ENCODE results near the gene ARMH3. TPM values are rescaled to one million over a fixed set of nuclear protein-coding genes. Genes with fewer than 3 reads are reported as not detected.

ARMH3 gene
- total RNA-seq, 1 donor from 2014 or later = 4.5 TPM

GRCh38 chr10:101817337-101818118 lies 238.4 kb downstream of the ARMH3 start:
- peaks cover 0 to 10% of the 10 kb centered on the region in 2 donors for H3K4me1 ChIP-seq
- TF ChIP-seq CTCF (IDR thresholded peaks at IDR 0.05) = no peak
- peaks cover 0 to 3% of the 10 kb centered on the region in 2 donors for H3K36me3 ChIP-seq
- H3K9me3 ChIP-seq = no peaks in the 10 kb centered on the region
- intact Hi-C loops (cut with DNase I) = loop anchor here (2.0 to 5.0 kb wide), 3 partner anchors 239 to 820 kb away; partner anchors contain the start of genes ARMH3, LDB1 and LZTS2
- peak overlapping the region; percentile 87 to 89 for H3K27ac ChIP-seq
- peak; percentile 82 to 94 for DNase-seq (ENCODE audit: low spot score in 2 of 2)
- H3K4me3 ChIP-seq = peak overlapping the region; percentile 83 to 88
- no peaks in the 10 kb centered on the region for H3K27me3 ChIP-seq

GRCh38 chr10:101816913-101817336 lies 239.0 kb downstream of the ARMH3 start:
- intact Hi-C loops (cut with DNase I) = loop anchor here (5.0 kb wide), 2 partner anchors 305 to 820 kb away; partner anchors contain the start of genes LDB1 and LZTS2
- Histone ChIP-seq H3K36me3 (peaks cover 0 to 9% of the 10 kb centered on the region in 2 donors), H3K9me3 (no peaks in the 10 kb centered on the region), H3K27ac (peak overlapping the region; percentile 87 to 89), H3K4me1 (peaks cover 0 to 15% of the 10 kb centered on the region in 2 donors), H3K4me3 (peak overlapping the region; percentile 83 to 88), H3K27me3 (no peaks in the 10 kb centered on the region)
- DNase-seq (ENCODE audit: low spot score in 2 of 2) = no peak
- TF ChIP-seq CTCF (IDR thresholded peaks at IDR 0.05) = no peak

- Histone ChIP-seq H3K4me3 (peak overlapping the region; percentile 83 to 88), H3K36me3 (peaks cover 0 to 12% of the 10 kb centered on the region in 2 donors), H3K27me3 (no peaks in the 10 kb centered on the region), H3K4me1 (peaks cover 0 to 20% of the 10 kb centered on the region in 2 donors), H3K27ac (no peak overlapping the region), H3K9me3 (no peaks in the 10 kb centered on the region)
- intact Hi-C loops (cut with DNase I) = loop anchor here (5.0 kb wide), 2 partner anchors 306 to 819 kb away; partner anchors contain the start of genes LDB1 and LZTS2
- no peak for DNase-seq (ENCODE audit: low spot score in 2 of 2)
- no peak for TF ChIP-seq CTCF (IDR thresholded peaks at IDR 0.05)
Measured at GRCh38 chr10:101816376-101816775, 239.6 kb downstream of the ARMH3 start.

- Histone ChIP-seq H3K27ac (no peak overlapping the region), H3K36me3 (peaks cover 5 to 30% of the 10 kb centered on the region in 2 donors), H3K27me3 (no peaks in the 10 kb centered on the region), H3K4me3 (peak overlapping the region; percentile 83 to 88), H3K4me1 (peaks cover 0 to 27% of the 10 kb centered on the region in 2 donors), H3K9me3 (no peaks in the 10 kb centered on the region)
- no peak for DNase-seq (ENCODE audit: low spot score in 2 of 2)
- intact Hi-C loops (cut with DNase I) = loop anchor here (5.0 kb wide), 2 partner anchors 308 to 817 kb away; partner anchors contain the start of genes LDB1 and LZTS2
- TF ChIP-seq CTCF (IDR thresholded peaks at IDR 0.05) = no peak
Measured at GRCh38 chr10:101814466-101815071, 241.4 kb downstream of the ARMH3 start.

- no peak for DNase-seq (ENCODE audit: low spot score in 2 of 2)
- Histone ChIP-seq H3K4me1 (peaks cover 0 to 25% of the 10 kb centered on the region in 2 donors), H3K27ac (no peak overlapping the region), H3K27me3 (no peaks in the 10 kb centered on the region), H3K9me3 (no peaks in the 10 kb centered on the region), H3K36me3 (peaks cover 23 to 49% of the 10 kb centered on the region in 2 donors), H3K4me3 (peak overlapping the region in 1 of 2 donors; percentile 3)
- no peak for TF ChIP-seq CTCF (IDR thresholded peaks at IDR 0.05)
- intact Hi-C loops (cut with DNase I) = no loop called here
Measured at GRCh38 chr10:101812606-101813005, 243.4 kb downstream of the ARMH3 start.

Measured in ascending aorta (tissue), 2 donors.